Measurements from ENCODE around the gene YIPF7.

The YIPF7 gene

DNA sequence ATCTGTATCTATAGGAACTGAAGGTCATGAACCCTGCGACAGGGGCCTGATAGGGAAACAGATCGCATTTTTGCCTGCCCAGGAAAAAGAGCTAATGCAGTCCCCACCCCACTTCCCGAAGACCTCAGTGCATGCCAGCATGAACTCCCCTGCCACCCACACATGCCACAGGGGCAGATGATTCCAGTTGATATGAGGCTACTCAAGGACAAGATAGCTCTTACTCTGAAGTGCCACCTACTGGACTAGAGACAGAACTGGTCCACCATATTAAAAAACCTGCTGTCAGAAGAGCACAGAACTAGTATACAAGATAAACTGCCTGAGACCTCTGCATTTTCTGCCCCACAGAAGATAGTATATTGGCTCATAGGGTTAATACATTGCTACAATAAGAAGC is 68.0 kb downstream of the YIPF7 start:
- Histone ChIP-seq H3K27ac (ENCODE audit: low read length) (no peak overlapping the region), H3K9me3 (ENCODE audit: control insufficient read depth, low read depth, low read length) (no peaks in the 10 kb centered on the region), H3K4me1 (ENCODE audit: control insufficient read depth, low read depth, low read length) (peaks cover 4% of the 10 kb centered on the region), H3K4me3 (ENCODE audit: low read length) (no peak overlapping the region), H3K36me3 (ENCODE audit: control insufficient read depth, low read depth, low read length) (no peaks in the 10 kb centered on the region), H3K9ac (ENCODE audit: low read length) (no peak overlapping the region), H3K27me3 (ENCODE audit: control insufficient read depth, insufficient read depth, low read length) (no peaks in the 10 kb centered on the region)

DNA sequence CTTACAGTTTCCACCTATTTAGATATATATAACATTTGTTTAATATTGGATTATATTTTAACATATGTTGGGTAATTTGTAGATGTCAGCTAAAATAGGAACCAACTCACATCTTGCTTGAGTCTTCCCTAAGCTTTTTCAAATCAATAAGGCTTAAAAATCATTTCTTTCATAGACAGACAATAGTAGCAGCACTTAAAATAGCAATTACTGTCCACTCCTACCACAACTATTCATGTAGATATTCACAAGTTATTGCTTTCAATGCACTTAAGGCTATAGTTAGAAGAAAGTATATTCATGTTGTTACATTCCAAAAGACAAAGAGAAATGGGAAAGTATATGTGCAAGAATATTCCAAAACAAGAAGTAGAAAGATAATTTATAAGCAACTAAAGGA is 71.2 kb downstream of the YIPF7 start:
- H3K9ac ChIP-seq (ENCODE audit: low read length): no peak overlapping the region
- no peak overlapping the region for H3K27ac ChIP-seq (ENCODE audit: low read length)
- peaks cover 4% of the 10 kb centered on the region for H3K4me1 ChIP-seq (ENCODE audit: control insufficient read depth, low read depth, low read length)
- H3K27me3 ChIP-seq (ENCODE audit: control insufficient read depth, insufficient read depth, low read length): no peaks in the 10 kb centered on the region
- H3K9me3 ChIP-seq (ENCODE audit: control insufficient read depth, low read depth, low read length): no peaks in the 10 kb centered on the region
- H3K4me3 ChIP-seq (ENCODE audit: low read length): no peak overlapping the region
- H3K36me3 ChIP-seq (ENCODE audit: control insufficient read depth, low read depth, low read length): no peaks in the 10 kb centered on the region

DNA sequence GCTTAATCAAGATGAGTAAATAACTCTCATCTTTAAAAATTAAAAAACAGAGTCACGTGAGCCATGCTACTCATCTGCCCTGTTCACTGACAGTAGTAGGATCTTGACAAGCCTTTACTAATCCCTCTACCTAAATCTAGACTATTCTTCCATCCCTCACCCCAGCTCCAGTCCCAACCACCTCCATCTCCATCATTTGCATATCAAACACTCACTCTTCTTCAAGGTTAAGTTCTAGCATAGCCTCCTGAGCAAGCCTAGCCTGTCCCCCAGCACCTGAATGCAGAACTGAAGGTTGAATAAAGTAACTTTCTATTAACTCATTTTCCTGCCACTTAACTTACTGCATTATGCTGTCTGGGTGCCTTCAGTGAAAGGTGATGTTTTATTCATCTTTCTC is 72.5 kb downstream of the YIPF7 start:
- Histone ChIP-seq H3K9me3 (ENCODE audit: control insufficient read depth, low read depth, low read length) (no peaks in the 10 kb centered on the region), H3K4me3 (ENCODE audit: low read length) (no peak overlapping the region), H3K27me3 (ENCODE audit: control insufficient read depth, insufficient read depth, low read length) (no peaks in the 10 kb centered on the region), H3K36me3 (ENCODE audit: control insufficient read depth, low read depth, low read length) (no peaks in the 10 kb centered on the region), H3K4me1 (ENCODE audit: control insufficient read depth, low read depth, low read length) (peaks cover 4% of the 10 kb centered on the region), H3K9ac (ENCODE audit: low read length) (no peak overlapping the region), H3K27ac (ENCODE audit: low read length) (no peak overlapping the region)
